ENCODE measurements around the gene BCL2L11. TPM values are rescaled to one million over a fixed set of nuclear protein-coding genes. Genes with fewer than 3 reads are reported as not detected.

The BCL2L11 gene
- total RNA-seq, 1 donor from 2014 or later: 221 TPM

DNA sequence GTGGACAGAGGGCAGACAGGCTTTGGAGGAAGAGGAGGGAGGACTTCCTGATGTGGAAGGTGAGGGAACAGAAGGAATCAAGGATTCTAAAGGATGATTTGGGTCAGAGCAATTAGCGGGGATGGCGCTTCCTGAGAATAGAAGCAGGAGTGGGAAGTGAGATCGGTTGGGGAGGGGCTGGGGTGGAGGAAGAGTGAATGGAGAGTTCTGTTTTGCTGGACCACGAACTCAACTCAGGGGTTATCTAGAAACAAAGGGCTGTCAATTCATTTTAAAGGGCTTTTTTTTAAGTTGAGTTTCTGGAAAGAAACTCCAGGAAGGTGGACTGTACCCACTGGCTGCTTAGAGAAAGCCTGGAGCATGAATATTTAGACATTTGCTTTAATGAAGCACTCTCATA is 54.9 kb downstream of the BCL2L11 start:
- ATAC-seq (ENCODE audit: low read depth) (no peak), DNase-seq (no peak)
- H3K27ac Mint-ChIP-seq: no peak overlapping the region
- H3K36me3 Mint-ChIP-seq (ENCODE audit: low read depth): no peaks in the 10 kb centered on the region
- intact Hi-C loops (cut with micrococcal nuclease): no loop called here
- no peaks in the 10 kb centered on the region for H3K4me1 Mint-ChIP-seq
- H3K4me3 Mint-ChIP-seq: no peak overlapping the region
- peaks cover 6% of the 10 kb centered on the region for H3K27me3 Mint-ChIP-seq
- TF ChIP-seq, protein P1, sequence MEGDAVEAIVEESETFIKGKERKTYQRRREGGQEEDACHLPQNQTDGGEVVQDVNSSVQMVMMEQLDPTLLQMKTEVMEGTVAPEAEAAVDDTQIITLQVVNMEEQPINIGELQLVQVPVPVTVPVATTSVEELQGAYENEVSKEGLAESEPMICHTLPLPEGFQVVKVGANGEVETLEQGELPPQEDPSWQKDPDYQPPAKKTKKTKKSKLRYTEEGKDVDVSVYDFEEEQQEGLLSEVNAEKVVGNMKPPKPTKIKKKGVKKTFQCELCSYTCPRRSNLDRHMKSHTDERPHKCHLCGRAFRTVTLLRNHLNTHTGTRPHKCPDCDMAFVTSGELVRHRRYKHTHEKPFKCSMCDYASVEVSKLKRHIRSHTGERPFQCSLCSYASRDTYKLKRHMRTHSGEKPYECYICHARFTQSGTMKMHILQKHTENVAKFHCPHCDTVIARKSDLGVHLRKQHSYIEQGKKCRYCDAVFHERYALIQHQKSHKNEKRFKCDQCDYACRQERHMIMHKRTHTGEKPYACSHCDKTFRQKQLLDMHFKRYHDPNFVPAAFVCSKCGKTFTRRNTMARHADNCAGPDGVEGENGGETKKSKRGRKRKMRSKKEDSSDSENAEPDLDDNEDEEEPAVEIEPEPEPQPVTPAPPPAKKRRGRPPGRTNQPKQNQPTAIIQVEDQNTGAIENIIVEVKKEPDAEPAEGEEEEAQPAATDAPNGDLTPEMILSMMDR (IDR thresholded peaks at IDR 0.05): no peak
- CTCF ChIA-PET: no interaction called here
- no peaks in the 10 kb centered on the region for H3K9me3 Mint-ChIP-seq
- POLR2A ChIA-PET: no interaction called here

DNA sequence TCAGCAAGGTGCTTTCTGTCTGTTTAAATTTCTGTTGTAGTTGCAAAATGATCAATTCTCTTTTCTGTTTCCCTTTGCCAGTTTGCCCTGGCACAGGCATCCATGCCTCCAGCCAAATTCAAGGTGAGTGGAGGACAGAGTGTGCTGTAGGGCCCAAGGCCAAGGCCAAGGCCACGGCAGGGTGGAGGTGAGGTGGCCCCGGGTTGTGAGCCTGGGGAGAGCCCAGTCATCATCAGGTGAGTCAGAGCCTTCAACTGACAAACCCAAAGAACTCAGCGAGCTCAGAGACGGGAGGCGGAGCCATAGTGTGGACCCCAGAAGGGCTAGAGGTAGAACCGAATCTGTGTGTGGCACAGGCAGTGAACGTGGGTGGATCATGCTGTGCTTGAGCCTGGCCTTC is 55.7 kb downstream of the BCL2L11 start:
- Mint-ChIP-seq H3K27ac (no peak overlapping the region), H3K4me1 (no peaks in the 10 kb centered on the region), H3K36me3 (ENCODE audit: low read depth) (no peaks in the 10 kb centered on the region), H3K9me3 (no peaks in the 10 kb centered on the region), H3K4me3 (no peak overlapping the region), H3K27me3 (peaks cover 6% of the 10 kb centered on the region)
- intact Hi-C loops (cut with micrococcal nuclease): no loop called here
- CTCF ChIA-PET: no interaction called here
- no peak for ATAC-seq (ENCODE audit: low read depth)
- no peak for DNase-seq
- TF ChIP-seq, protein P1 (IDR thresholded peaks at IDR 0.05): no peak
- POLR2A ChIA-PET: interaction anchor here (0.6 kb wide), 1 partner anchor 58 kb away, joined by 3 read pairs; no protein-coding TSS in a partner anchor

DNA sequence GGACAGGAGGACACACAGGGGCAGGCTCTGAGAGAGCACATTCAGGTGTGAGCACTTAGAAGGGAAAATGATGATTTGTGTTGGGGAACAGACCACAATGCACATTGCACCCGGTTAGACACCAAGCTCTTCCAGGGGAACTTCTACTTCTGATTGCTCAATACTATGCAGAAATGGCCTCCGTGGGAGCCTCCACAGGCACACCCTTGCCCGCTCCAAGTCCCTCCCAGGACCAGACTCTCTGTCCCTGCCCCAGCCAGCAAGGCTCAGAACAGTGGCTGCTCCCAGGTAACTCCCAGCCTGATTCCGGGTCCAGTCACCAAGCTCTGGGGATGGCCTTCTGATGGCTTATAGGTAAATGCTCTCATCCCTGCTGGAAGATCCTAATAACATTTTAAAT is 56.2 kb downstream of the BCL2L11 start:
- no peak for DNase-seq
- Mint-ChIP-seq H3K27ac (no peak overlapping the region), H3K4me1 (no peaks in the 10 kb centered on the region), H3K36me3 (ENCODE audit: low read depth) (no peaks in the 10 kb centered on the region), H3K27me3 (peaks cover 6% of the 10 kb centered on the region), H3K4me3 (no peak overlapping the region), H3K9me3 (no peaks in the 10 kb centered on the region)
- intact Hi-C loops (cut with micrococcal nuclease): no loop called here
- no peak for ATAC-seq (ENCODE audit: low read depth)
- ChIA-PET POLR2A (no interaction called here), CTCF (no interaction called here)
- TF ChIP-seq, protein P1 (IDR thresholded peaks at IDR 0.05): no peak

DNA sequence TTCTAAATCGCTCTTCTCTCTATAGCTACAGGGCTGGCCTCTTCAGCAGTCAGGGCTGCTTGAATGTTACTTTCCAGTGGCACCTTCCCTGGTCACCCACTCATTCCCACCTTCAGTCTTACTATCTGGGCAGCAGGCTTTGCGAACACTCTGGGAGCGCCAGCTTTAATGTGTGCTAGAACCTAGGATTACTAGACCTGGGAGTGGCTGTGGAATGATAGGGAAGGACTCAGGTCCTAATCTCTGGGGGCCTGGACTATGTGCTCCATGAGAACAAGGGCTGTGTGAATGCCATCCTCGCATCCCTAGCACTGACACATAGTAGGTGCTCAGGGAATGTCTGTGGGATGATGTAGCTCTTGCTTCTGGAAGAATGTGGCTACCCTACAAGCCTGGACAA is 57.6 kb downstream of the BCL2L11 start:
- intact Hi-C loops (cut with micrococcal nuclease): no loop called here
- ATAC-seq (ENCODE audit: low read depth) (no peak), DNase-seq (no peak)
- Mint-ChIP-seq H3K4me3 (no peak overlapping the region), H3K4me1 (no peaks in the 10 kb centered on the region), H3K27me3 (peaks cover 6% of the 10 kb centered on the region), H3K36me3 (ENCODE audit: low read depth) (no peaks in the 10 kb centered on the region), H3K27ac (no peak overlapping the region), H3K9me3 (no peaks in the 10 kb centered on the region)
- CTCF ChIA-PET: no interaction called here
- TF ChIP-seq, protein P1 (IDR thresholded peaks at IDR 0.05): no peak
- POLR2A ChIA-PET: interaction anchor here (0.9 to 1.6 kb wide), 2 partner anchors 21 to 42 kb away, joined by 3 read pairs; no protein-coding TSS in a partner anchor

DNA sequence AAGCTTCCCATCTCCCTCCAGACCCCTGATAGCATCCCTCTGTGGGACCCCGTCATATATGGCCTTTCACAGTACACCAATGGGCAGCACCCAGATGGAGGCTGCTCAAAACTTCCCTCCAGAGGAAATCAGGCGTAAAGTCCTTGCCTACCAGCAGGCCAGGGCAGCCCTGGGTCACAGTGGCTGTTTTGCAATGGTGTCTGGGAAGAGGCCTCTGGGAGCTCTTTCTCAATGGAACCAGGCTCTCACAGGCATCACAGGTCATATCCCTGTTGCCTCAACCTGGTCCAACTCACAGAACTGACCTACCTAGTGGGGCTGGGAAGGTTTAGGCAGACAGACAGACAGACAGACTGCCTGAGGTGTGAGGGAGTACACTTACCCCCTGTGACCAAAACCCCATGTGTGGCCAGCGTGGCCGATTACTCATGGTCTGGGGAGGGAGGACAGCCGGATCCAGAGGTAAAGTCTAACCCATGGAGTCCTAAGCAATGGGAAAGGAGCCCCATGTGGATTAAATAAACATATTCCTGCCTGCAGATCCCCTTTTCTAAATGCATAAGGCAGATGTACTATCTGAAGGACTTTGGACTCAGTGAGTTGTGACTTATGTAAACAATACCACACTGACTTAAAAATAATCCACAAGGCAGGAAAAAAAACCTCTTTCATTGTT is 58.2 kb downstream of the BCL2L11 start:
- DNase-seq: no peak
- Mint-ChIP-seq H3K9me3 (no peaks in the 10 kb centered on the region), H3K4me3 (no peak overlapping the region)

More for the DNA sequence above, 58.2 kb downstream of the BCL2L11 start:
- Mint-ChIP-seq H3K27ac (no peak overlapping the region), H3K27me3 (peaks cover 6% of the 10 kb centered on the region), H3K36me3 (ENCODE audit: low read depth) (no peaks in the 10 kb centered on the region), H3K4me1 (no peaks in the 10 kb centered on the region)
- intact Hi-C loops (cut with micrococcal nuclease): no loop called here
- TF ChIP-seq, protein P1 (IDR thresholded peaks at IDR 0.05): no peak
- no peak for ATAC-seq (ENCODE audit: low read depth)
- ChIA-PET POLR2A (interaction anchor here (0.9 to 1.6 kb wide), 2 partner anchors 22 to 41 kb away, joined by 3 read pairs; no protein-coding TSS in a partner anchor), CTCF (no interaction called here)

All from activated B cell treated with CpG ODN at 0.5 μM for 24 hours (primary cell).